ENCODE data around the gene DAND5.

DAND5 gene

DNA sequence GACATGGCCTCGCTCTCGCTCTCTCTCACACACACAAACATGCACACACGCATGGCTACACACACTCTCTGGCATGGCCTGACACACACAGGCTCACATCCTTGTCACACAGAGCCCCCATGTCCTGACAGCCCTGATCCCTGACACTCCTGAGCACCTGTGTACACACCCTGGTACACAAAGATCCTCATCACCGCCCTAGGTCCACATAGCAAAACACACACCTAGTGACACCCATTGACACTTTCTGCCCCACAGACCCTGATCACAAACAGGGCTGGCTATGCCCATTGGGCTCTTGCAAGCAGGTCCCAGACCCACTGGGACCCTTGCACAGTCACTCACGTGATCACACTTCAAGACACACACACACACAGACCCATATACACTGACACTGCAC, 21.9 kb downstream of the DAND5 start:
- peaks cover 2% of the 10 kb centered on the region for H3K4me1 ChIP-seq
- no peak overlapping the region for H2AFZ ChIP-seq
- H3K9ac ChIP-seq = no peak overlapping the region
- H3K27ac ChIP-seq = no peak overlapping the region
- H3K4me3 ChIP-seq (ENCODE audit: low read depth, low read length) = no peak overlapping the region
- no peaks in the 10 kb centered on the region for H3K36me3 ChIP-seq (ENCODE audit: control insufficient read depth, insufficient read depth, low read length)
- no peaks in the 10 kb centered on the region for H3K79me2 ChIP-seq
- H3K27me3 ChIP-seq (ENCODE audit: control insufficient read depth, insufficient read depth, low read length) = no peaks in the 10 kb centered on the region
- H3K4me2 ChIP-seq (ENCODE audit: low read length) = no peak overlapping the region
- TF ChIP-seq, protein P1, sequence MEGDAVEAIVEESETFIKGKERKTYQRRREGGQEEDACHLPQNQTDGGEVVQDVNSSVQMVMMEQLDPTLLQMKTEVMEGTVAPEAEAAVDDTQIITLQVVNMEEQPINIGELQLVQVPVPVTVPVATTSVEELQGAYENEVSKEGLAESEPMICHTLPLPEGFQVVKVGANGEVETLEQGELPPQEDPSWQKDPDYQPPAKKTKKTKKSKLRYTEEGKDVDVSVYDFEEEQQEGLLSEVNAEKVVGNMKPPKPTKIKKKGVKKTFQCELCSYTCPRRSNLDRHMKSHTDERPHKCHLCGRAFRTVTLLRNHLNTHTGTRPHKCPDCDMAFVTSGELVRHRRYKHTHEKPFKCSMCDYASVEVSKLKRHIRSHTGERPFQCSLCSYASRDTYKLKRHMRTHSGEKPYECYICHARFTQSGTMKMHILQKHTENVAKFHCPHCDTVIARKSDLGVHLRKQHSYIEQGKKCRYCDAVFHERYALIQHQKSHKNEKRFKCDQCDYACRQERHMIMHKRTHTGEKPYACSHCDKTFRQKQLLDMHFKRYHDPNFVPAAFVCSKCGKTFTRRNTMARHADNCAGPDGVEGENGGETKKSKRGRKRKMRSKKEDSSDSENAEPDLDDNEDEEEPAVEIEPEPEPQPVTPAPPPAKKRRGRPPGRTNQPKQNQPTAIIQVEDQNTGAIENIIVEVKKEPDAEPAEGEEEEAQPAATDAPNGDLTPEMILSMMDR (IDR thresholded peaks at IDR 0.05) = no peak
- H3K9me3 ChIP-seq (ENCODE audit: control insufficient read depth, low read length) = no peaks in the 10 kb centered on the region

DNA sequence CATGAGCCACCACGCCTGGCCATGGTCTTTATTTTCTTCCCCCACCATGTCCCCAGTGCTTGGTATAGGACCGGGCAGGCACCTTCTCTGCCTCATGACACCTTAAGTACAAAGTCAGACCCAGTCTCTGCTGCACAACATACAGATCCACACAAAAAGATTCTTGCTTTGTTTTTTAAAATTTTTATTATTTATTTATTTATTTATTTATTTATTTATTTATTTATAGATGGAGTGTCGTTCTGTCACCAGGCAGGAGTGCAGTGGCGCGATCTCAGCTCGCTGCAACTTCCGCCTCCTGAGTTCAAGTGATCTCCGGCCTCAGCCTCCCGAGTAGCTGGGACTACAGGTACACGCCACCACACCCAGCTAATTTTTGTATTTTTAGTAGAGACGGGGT, 23.4 kb downstream of the DAND5 start:
- no peaks in the 10 kb centered on the region for H3K27me3 ChIP-seq (ENCODE audit: control insufficient read depth, insufficient read depth, low read length)
- no peak overlapping the region for H3K9ac ChIP-seq
- H3K79me2 ChIP-seq = peaks cover 3% of the 10 kb centered on the region
- TF ChIP-seq, protein P1 (IDR thresholded peaks at IDR 0.05) = no peak
- H2AFZ ChIP-seq = no peak overlapping the region
- no peaks in the 10 kb centered on the region for H3K36me3 ChIP-seq (ENCODE audit: control insufficient read depth, insufficient read depth, low read length)
- peaks cover 5% of the 10 kb centered on the region for H3K4me1 ChIP-seq
- H3K9me3 ChIP-seq (ENCODE audit: control insufficient read depth, low read length) = no peaks in the 10 kb centered on the region
- no peak overlapping the region for H3K4me2 ChIP-seq (ENCODE audit: low read length)
- no peak overlapping the region for H3K4me3 ChIP-seq (ENCODE audit: low read depth, low read length)
- no peak overlapping the region for H3K27ac ChIP-seq

DNA sequence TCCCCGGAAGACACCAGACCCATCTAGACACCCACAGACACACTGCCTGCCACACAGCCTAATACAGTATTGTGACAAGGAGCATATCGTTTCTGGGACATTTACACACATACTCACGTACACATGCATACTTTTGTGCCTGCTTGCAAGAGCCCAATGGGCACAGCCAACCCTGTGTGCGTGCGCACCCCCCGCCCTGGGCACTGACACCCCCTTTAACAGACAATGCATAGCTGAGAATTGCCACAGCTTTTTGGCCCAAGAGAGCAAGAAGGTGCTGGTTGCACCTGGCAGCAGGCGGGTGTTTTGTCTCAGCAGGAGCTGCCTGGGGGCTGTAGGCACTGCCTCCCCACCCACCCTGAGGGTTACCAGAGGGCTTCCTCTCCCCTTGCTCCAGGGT, 24.2 kb downstream of the DAND5 start:
- Histone ChIP-seq H3K4me1 (peaks cover 5% of the 10 kb centered on the region), H3K27me3 (ENCODE audit: control insufficient read depth, insufficient read depth, low read length) (no peaks in the 10 kb centered on the region), H3K36me3 (ENCODE audit: control insufficient read depth, insufficient read depth, low read length) (no peaks in the 10 kb centered on the region), H3K9ac (no peak overlapping the region), H3K27ac (no peak overlapping the region), H2AFZ (no peak overlapping the region), H3K4me2 (ENCODE audit: low read length) (no peak overlapping the region), H3K4me3 (ENCODE audit: low read depth, low read length) (no peak overlapping the region), H3K9me3 (ENCODE audit: control insufficient read depth, low read length) (no peaks in the 10 kb centered on the region), H3K79me2 (peaks cover 3% of the 10 kb centered on the region)
- TF ChIP-seq, protein P1 (IDR thresholded peaks at IDR 0.05) = no peak

DNA sequence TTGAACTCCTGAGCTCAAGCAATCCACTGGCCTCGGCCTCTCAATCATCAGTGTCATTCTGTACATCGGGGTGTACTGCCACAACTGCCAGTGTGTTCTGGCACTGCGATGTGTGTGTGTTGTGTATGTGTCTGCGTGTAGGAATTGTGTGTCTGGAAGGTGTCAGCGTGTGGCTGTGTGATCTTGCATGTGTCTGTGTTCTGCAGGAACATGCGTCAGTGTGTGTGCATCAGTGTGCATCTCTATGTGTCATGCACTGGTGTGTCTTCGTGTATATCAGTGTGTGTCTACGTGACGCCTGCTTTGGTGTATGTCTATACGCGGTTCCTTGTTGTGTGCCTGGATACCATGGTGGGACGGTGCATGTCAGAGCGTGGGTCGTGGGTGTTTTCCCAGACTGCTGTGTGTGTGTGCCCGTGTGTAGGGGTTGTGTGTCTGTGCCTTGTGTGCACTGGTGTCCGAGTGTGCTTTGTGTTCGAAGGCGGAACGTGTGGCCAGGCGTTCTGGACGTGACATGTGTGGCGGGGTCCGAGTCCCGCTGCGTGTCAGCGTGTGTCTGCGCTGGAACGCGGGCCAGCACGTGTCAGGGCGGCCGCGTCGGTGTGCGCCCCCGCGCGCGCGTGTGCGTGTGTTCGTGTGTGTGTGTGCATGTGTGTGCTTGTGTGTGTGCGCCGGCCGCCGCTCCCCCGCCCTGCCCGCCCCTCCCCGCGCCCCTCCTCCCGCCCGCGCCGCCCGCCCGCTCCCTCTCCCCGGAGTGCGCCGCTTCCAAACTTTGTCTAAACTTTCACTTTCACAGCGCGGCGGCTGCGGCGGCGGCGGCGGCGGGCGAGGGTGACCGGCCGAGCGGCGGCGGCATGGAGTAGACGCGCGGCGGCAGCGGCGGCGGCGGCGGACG, 25.6 kb downstream of the DAND5 start, which contains the start of gene NFIX:
Gene NFIX, plus strand, starts transcription at position 775 of the 895 bp plus-strand sequence. CDS start 363 bp downstream, outside the sequence.
- H2AFZ ChIP-seq = peak within 1 kb of the TSS; percentile 89

More for the DNA sequence above, 25.6 kb downstream of the DAND5 start, which contains the start of gene NFIX:
- Histone ChIP-seq H3K9me3 (ENCODE audit: control insufficient read depth, low read length) (no peaks in the 10 kb centered on the region), H3K4me1 (peaks cover 5% of the 10 kb centered on the region), H3K4me2 (ENCODE audit: low read length) (peak within 1 kb of the TSS; percentile 82), H3K79me2 (peaks cover 3% of the 10 kb centered on the region), H3K27ac (no peak within 1 kb of the TSS), H3K9ac (no peak within 1 kb of the TSS), H3K4me3 (ENCODE audit: low read depth, low read length) (peak within 1 kb of the TSS; percentile 72), H3K36me3 (ENCODE audit: control insufficient read depth, insufficient read depth, low read length) (no peaks in the 10 kb centered on the region), H3K27me3 (ENCODE audit: control insufficient read depth, insufficient read depth, low read length) (no peaks in the 10 kb centered on the region)
- TF ChIP-seq, protein P1 (IDR thresholded peaks at IDR 0.05) = no peak
